Lung (tissue), 12 donors: Measurements from ENCODE around the gene CCDC88A. TPM values are rescaled to one million over a fixed set of nuclear protein-coding genes. Genes with fewer than 3 reads are reported as not detected.

ENCODE experiments used
- ATAC-seq: fragments of 200-7000 bp; cut with Tn5 transposase; one replicate; pipeline ENCODE4 v1.9.1; 2020; ENCODE audit warnings: moderate number of reproducible peaks; ENCODE audit not compliant: insufficient read depth, low FRiP score
- DNase-seq, 3 donors: peaks; one replicate each; pipeline ENCODE4 v3.0.0-alpha.2; 2013 to 2017
- H3K27ac ChIP-seq, 2 donors: one replicate each; pipeline ENCODE4 v1.5.1; 2013; ENCODE audit warnings: mild to moderate bottlenecking in 2 of 2, moderate library complexity in 2 of 2, control low read depth in 1 of 2, inconsistent platforms in 1 of 2, low read depth in 1 of 2, low read length in 1 of 2
- H3K27me3 ChIP-seq, 3 donors: one replicate each; pipeline ENCODE4 v1.5.1; 2013; ENCODE audit warnings: low read length in 2 of 3; ENCODE audit not compliant: control insufficient read depth in 3 of 3, insufficient read depth in 3 of 3
- H3K36me3 ChIP-seq, 4 donors: one replicate each; pipeline ENCODE4 v1.5.1; 2013; ENCODE audit warnings: low read length in 4 of 4, mild to moderate bottlenecking in 1 of 4, moderate library complexity in 1 of 4; ENCODE audit not compliant: control insufficient read depth in 4 of 4, insufficient read depth in 4 of 4
- H3K4me1 ChIP-seq, 5 donors: one replicate each; pipeline ENCODE4 v1.5.1; 2013; ENCODE audit warnings: low read length in 5 of 5, mild to moderate bottlenecking in 2 of 5, moderate library complexity in 1 of 5; ENCODE audit not compliant: control insufficient read depth in 5 of 5, insufficient read depth in 5 of 5
- H3K4me3 ChIP-seq: one replicate; pipeline ENCODE4 v1.5.1; 2013; ENCODE audit warnings: mild to moderate bottlenecking, control low read depth, moderate library complexity
- H3K9ac ChIP-seq, 2 donors: one replicate each; pipeline ENCODE4 v1.5.1; 2013; ENCODE audit warnings: low read length in 2 of 2, control low read depth in 1 of 2; ENCODE audit not compliant: insufficient read depth in 1 of 2
- H3K9me3 ChIP-seq, 4 donors: one replicate each; pipeline ENCODE4 v1.5.1; 2013; ENCODE audit warnings: low read length in 3 of 4, mild to moderate bottlenecking in 1 of 4, moderate library complexity in 1 of 4; ENCODE audit not compliant: control insufficient read depth in 4 of 4, insufficient read depth in 3 of 4
- WGBS, 2 donors: extraction: QIAGEN DNeasy Blood & Tissue Kit; methylation state at CpG; one replicate each; pipeline ENCODE4 v1.1.7; 2013; 5-methylcytosine and 5-hydroxymethylcytosine counted together
- polyA plus RNA-seq, 2 donors: library from polyadenylated mRNA; stranded (reverse); fragments of 200-250 nt; gene quantifications; one replicate each; pipeline ENCODE4 v1.2.1, GENCODE V29; 2013
- total RNA-seq, 2 donors: library from RNA; depleted of rRNA in 1 of 2; stranded (reverse); fragments of >200 nt in 1 of 2; gene quantifications; one replicate each; pipeline ENCODE4 v1.2.1, GENCODE V29; 2014 to 2021
- TF ChIP-seq, protein P1 (sequence below): IDR thresholded peaks from 2 replicates; pipeline ENCODE4 v1.5.1; 2012; ENCODE audit warnings: mild to moderate bottlenecking; ENCODE audit errors: control extremely low read depth, extremely low read depth
- donor health status: control.
- donor health status: control.
- donor health status: Bipolar disorder and iron deficiency.
- donor health status: healthy.
- donor health status: DM: yes; HTN: yes; CAD: no.

CCDC88A gene
- total and polyA plus RNA-seq, 4 donors, result 13.3 to 91.9 (median 61.5) TPM

DNA sequence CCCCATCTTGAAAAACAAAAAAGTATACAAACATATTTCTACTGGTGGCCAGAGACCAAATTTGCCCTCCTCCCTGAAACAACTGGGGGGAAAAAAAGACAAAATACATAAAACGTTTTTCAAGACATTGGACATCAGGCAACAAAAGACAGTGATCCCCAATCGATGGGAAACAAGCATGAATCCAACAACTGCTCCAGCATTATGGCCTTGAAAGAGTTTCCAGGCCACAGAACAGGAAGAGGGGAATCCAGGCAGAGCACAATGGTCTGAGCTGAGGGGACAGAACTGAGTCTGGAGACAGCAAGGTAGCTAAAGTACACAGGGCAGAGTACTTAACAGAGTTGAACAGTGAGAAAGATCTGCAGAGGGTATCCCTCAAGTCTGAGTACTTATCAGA, 4.4 kb downstream of the CCDC88A start:
- Histone ChIP-seq H3K4me1 (peaks cover 0 to 15% (median 2%) of the 10 kb centered on the region in 5 donors), H3K9me3 (peaks cover 0 to 2% (median 0%) of the 10 kb centered on the region in 4 donors), H3K9ac (no peak overlapping the region), H3K27ac (no peak overlapping the region), H3K36me3 (peaks cover under 1 to 6% (median 4%) of the 10 kb centered on the region in 4 donors), H3K4me3 (no peak overlapping the region), H3K27me3 (no peaks in the 10 kb centered on the region)
- 80% methylated on average over 2 of the region's 2 CpGs for WGBS, 2 donors
- DNase-seq, result no peak
- ATAC-seq, result no peak
- TF ChIP-seq, protein P1, sequence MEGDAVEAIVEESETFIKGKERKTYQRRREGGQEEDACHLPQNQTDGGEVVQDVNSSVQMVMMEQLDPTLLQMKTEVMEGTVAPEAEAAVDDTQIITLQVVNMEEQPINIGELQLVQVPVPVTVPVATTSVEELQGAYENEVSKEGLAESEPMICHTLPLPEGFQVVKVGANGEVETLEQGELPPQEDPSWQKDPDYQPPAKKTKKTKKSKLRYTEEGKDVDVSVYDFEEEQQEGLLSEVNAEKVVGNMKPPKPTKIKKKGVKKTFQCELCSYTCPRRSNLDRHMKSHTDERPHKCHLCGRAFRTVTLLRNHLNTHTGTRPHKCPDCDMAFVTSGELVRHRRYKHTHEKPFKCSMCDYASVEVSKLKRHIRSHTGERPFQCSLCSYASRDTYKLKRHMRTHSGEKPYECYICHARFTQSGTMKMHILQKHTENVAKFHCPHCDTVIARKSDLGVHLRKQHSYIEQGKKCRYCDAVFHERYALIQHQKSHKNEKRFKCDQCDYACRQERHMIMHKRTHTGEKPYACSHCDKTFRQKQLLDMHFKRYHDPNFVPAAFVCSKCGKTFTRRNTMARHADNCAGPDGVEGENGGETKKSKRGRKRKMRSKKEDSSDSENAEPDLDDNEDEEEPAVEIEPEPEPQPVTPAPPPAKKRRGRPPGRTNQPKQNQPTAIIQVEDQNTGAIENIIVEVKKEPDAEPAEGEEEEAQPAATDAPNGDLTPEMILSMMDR, result no peak

DNA sequence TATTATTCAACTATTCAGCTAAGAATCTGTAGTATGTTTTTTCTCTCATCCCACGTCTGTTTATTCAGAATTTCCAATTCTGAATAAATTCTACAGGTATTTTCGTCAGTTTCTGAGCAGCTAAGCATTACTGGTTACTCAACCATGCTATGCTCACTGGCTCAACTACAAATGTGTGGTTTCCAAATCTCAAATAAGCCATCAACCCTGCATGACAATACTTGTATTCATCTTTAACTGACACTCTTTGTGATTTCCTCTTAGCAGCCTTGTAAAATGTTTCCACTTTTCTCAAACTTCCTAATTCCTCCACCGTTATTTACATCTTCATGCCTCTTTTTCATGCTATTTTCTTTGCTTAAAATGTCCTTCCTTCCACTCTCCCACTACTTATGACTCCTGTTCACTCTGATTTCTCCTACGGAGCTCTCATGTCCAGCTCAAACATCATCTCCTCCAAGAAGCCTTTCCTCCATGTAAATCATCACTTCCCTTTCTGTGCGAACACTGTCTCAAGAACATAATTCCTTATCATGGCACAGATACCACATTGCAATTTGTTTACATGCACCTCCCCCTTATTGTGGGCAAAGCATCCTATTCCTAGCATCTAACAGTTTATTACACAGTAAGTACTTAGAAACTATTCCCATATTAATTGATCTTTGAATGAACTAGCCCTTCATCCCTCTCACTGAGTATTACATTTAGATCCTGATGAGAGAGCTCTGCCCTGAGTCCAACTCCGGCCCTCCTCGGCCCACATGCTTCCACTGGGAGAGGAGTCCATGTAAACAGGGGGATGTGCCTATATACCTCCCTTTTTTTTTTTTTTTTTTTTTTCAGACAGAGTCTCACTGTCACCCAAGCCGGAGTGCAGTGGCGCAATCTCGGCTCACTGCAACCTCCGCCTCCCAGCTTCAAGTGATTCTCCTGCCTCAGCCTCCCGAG, 10.5 kb downstream of the CCDC88A start:
- ATAC-seq, result no peak
- H3K4me1 ChIP-seq, result peaks cover 0 to 2% (median 0%) of the 10 kb centered on the region in 5 donors

DNA sequence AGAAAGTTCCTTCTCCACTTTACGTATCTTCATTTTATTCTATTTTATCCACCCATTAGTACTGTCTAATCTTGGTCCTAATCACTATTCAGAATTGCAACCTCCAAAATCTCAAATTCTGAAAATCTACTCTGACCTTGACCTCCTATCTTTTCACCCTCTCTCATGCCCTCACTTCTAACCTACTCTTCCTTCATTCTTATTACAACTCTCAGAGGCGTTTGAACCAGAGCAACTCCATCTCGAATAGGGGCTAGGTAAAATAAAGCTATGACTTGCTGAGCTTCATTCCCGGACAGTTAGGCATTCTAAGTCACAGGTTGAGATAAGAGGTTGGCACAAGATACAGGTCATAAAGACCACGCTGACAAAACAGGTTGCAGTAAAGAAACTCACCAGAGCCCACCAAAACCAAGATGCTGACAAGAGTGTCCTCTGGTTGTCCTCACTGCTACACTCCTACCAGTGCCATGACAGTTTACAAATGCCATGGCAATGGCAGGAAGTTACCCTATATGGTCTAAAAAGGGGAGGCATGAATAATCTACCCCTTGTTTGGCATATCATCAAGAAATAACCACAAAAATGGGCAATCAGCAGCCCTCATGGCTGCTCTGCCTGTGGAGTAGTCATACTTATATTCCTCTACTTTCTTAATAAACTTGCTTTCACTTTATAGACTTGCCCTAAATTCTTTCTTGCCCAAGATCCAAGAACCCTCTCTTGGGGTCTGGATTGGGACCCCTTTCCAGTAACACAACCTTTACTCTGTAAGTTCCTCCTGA, 11.4 kb downstream of the CCDC88A start:
- Histone ChIP-seq H3K4me3 (no peak overlapping the region), H3K27ac (no peak overlapping the region), H3K9ac (no peak overlapping the region), H3K9me3 (no peaks in the 10 kb centered on the region), H3K36me3 (peaks cover 0 to 10% (median 5%) of the 10 kb centered on the region in 4 donors), H3K27me3 (no peaks in the 10 kb centered on the region), H3K4me1 (peaks cover 0 to 2% (median 0%) of the 10 kb centered on the region in 5 donors)
- ATAC-seq (no peak), DNase-seq (no peak)
- TF ChIP-seq, protein P1, result no peak
- WGBS, 2 donors, result 78 to 87% methylated on average over 5 of the region's 5 CpGs

More for the DNA sequence above, 10.5 kb downstream of the CCDC88A start:
- Histone ChIP-seq H3K36me3 (peaks cover 0 to 10% (median 6%) of the 10 kb centered on the region in 4 donors), H3K4me3 (no peak overlapping the region), H3K9me3 (no peaks in the 10 kb centered on the region), H3K9ac (no peak overlapping the region), H3K27ac (no peak overlapping the region), H3K27me3 (no peaks in the 10 kb centered on the region)
- DNase-seq, result no peak
- WGBS, 2 donors, result 73 to 81% methylated on average over 12 of the region's 12 CpGs
- TF ChIP-seq, protein P1, result no peak
